ENCODE data around the gene RUFY4. TPM values are rescaled to one million over a fixed set of nuclear protein-coding genes. Genes with fewer than 3 reads are reported as not detected.
"Not testable (repeated sequence)": the region's sequence is repeated elsewhere in the genome, so short reads cannot be mapped to it uniquely, and the experiment has no call there.

The RUFY4 gene
- total RNA-seq, 2 experiments from 2014 or later = 1.2 to 1.8 TPM

DNA sequence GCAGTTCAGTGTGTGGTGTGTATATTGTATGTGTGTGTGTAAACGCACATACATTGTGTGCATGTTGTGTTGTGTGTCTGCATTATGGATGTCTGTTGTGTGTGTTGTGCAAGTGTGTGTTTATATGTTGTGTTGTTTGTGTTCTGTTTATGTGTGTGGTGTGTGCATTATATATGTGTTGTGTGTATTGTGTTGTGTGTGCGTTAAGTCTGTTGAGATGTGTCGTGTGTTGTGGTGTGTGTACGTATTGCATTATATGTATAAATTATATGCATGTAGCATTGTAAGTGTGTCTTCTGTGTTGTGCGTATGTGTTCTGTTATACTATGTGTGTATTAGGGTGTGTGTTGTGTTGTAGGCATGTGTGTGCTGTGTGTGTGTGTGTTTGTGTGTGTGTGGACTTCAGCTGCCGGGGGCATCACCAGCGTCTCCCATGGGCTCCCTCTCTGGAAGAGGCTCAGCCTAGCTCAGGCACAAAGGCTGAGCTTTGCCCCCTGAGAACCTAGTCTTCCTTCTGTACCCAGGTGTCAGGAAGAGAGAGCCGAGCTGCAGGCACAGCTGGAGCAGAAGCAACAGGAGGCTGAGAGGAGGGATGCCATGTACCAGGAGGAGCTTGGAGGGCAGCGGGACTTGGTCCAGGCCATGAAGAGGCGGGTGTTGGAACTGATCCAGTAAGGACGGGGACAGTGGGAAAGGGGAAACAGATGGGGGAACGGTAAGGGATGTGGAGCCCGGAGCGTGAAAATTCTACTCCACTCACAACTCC is 13.7 kb downstream of the RUFY4 start:
- Mint-ChIP-seq H3K27me3 (ENCODE audit: low read depth) (no peaks in the 10 kb centered on the region), H3K36me3 (ENCODE audit: low read depth) (peaks cover 2% of the 10 kb centered on the region), H3K9me3 (peaks cover 10% of the 10 kb centered on the region), H3K4me3 (no peak overlapping the region), H3K27ac (no peak overlapping the region), H3K4me1 (ENCODE audit: low read depth) (no peaks in the 10 kb centered on the region)
- no peak for DNase-seq
- intact Hi-C loops (cut with micrococcal nuclease) = no loop called here
- CTCF ChIA-PET = interaction anchor here (0.7 to 0.9 kb wide), 2 partner anchors 14 to 71 kb away, joined by 3 to 4 read pairs; partner anchors contain the start of gene RUFY4

DNA sequence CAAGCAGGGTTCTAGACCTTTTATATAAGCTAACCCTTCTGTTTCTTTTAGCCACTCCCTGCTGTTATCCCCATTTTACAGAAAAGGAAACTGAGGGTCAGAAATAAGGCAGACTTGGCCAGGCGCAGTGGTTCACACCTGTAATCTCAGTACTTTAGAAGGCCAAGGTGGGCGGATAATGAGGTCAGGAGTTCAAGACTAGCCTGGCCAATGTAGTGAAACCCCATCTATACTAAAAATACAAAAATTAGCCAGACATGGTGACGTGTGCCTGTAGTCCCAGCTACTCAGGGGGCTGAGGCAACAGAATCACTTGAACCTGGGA is 14.3 kb downstream of the RUFY4 start:
- CTCF ChIA-PET = interaction anchor here (0.9 kb wide), 1 partner anchor 15 kb away, joined by 4 read pairs; the partner anchor contains the start of gene RUFY4
- intact Hi-C loops (cut with micrococcal nuclease) = no loop called here

DNA sequence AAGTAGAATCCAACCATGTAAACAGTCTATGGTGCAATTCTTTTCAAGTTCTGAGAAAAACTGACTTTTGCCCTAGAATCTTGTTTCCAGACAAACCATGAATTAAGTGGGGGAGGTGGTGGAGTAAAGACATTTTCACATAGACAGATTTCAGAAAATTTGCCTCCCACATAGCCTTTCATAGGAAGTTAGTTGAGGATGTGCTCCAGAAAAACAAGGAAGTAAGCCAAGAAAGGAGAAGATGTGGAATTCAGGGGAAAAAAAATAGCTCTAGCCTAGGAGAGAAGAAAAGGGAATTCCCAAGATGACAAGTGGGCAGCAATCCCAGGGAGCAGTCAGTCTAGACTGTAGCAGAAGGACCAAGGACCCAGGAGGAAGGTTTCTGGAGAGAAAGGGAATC is 17.4 kb downstream of the RUFY4 start:
- Mint-ChIP-seq H3K4me1 (ENCODE audit: low read depth) (no peaks in the 10 kb centered on the region), H3K4me3 (no peak overlapping the region), H3K27me3 (ENCODE audit: low read depth) (no peaks in the 10 kb centered on the region), H3K27ac (no peak overlapping the region), H3K36me3 (ENCODE audit: low read depth) (peaks cover 2% of the 10 kb centered on the region), H3K9me3 (peaks cover 10% of the 10 kb centered on the region)
- no peak for DNase-seq
- CTCF ChIA-PET = no interaction called here
- intact Hi-C loops (cut with micrococcal nuclease) = no loop called here

More for the DNA sequence above, 14.3 kb downstream of the RUFY4 start:
- no peaks in the 10 kb centered on the region for H3K4me1 Mint-ChIP-seq (ENCODE audit: low read depth)
- H3K4me3 Mint-ChIP-seq = no peak overlapping the region
- H3K9me3 Mint-ChIP-seq = peaks cover 10% of the 10 kb centered on the region
- no peak for DNase-seq
- H3K36me3 Mint-ChIP-seq (ENCODE audit: low read depth) = peaks cover 2% of the 10 kb centered on the region
- no peak overlapping the region for H3K27ac Mint-ChIP-seq
- H3K27me3 Mint-ChIP-seq (ENCODE audit: low read depth) = no peaks in the 10 kb centered on the region

DNA sequence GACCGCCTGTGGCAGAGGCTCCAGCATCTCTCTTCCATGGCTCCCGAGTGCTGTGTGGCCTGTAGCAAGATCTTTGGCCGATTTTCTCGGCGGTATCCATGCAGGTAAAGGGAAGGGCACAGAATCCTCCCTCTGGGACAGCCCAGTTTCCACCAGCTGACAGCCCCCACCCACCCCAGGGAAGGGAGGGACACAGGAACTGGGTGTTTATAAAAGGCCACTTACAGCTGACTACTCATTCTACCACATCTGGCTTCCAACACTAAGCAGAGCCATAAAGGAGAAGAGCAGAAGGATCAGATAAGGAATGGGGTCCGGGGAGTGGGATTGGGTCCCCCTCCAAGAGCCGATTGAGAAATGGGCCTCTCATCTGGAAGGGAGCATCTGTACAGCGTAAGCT is 20.2 kb downstream of the RUFY4 start:
- no peak for DNase-seq
- no peak overlapping the region for H3K4me3 Mint-ChIP-seq
- peaks cover 2% of the 10 kb centered on the region for H3K36me3 Mint-ChIP-seq (ENCODE audit: low read depth)
- H3K4me1 Mint-ChIP-seq (ENCODE audit: low read depth) = no peaks in the 10 kb centered on the region
- peaks cover 10% of the 10 kb centered on the region for H3K9me3 Mint-ChIP-seq
- H3K27ac Mint-ChIP-seq = no peak overlapping the region
- CTCF ChIA-PET = no interaction called here
- no peaks in the 10 kb centered on the region for H3K27me3 Mint-ChIP-seq (ENCODE audit: low read depth)
- intact Hi-C loops (cut with micrococcal nuclease) = no loop called here

DNA sequence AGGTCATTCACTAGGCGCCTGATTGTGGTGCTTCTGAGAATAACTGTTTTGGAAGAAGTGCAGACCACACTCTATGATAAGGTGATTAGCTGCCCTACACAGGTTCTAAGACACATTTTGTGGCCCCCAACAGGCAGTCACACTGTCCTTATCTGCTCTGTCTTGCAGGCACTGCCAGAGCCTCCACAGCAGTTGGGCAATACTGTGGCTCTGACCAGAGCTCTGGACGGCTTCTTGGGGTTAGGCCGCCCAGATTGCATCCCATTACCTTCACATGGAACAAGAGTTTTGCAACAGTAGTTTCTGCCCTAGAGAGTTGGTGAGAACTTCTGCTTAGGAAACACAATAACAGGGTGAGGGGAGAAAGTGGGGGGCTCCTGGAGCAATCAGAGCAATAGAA is 22.7 kb downstream of the RUFY4 start:
- Mint-ChIP-seq H3K9me3 (no peaks in the 10 kb centered on the region), H3K36me3 (ENCODE audit: low read depth) (no peaks in the 10 kb centered on the region), H3K27ac (no peak overlapping the region), H3K4me3 (no peak overlapping the region), H3K27me3 (ENCODE audit: low read depth) (no peaks in the 10 kb centered on the region), H3K4me1 (ENCODE audit: low read depth) (no peaks in the 10 kb centered on the region)
- DNase-seq = no peak
- CTCF ChIA-PET = no interaction called here
- intact Hi-C loops (cut with micrococcal nuclease) = no loop called here

DNA sequence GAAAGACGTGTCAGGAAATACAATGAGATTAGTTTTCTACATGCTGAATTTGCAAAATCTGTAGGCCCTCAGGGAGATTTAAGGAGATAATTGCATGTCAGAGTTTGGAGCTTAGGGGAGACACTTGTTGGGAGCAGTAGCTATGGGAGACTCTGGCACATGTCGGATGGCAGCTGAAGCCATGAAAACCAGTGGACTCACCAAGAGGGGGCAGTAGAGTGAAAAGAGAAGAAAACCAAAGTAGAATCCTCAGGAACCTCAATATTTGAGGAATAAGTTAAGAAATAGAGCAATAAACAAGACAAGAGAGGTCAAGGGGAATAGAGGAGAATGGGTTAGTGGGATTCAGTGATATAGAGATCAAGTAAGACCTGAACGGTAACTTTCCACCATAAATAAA is 24.8 kb downstream of the RUFY4 start:
- intact Hi-C loops (cut with micrococcal nuclease) = no loop called here
- H3K4me3 Mint-ChIP-seq = no peak overlapping the region
- no peaks in the 10 kb centered on the region for H3K36me3 Mint-ChIP-seq (ENCODE audit: low read depth)
- H3K27ac Mint-ChIP-seq = no peak overlapping the region
- H3K4me1 Mint-ChIP-seq (ENCODE audit: low read depth) = no peaks in the 10 kb centered on the region
- no peak for DNase-seq
- CTCF ChIA-PET = no interaction called here
- H3K27me3 Mint-ChIP-seq (ENCODE audit: low read depth) = no peaks in the 10 kb centered on the region
- no peaks in the 10 kb centered on the region for H3K9me3 Mint-ChIP-seq

DNA sequence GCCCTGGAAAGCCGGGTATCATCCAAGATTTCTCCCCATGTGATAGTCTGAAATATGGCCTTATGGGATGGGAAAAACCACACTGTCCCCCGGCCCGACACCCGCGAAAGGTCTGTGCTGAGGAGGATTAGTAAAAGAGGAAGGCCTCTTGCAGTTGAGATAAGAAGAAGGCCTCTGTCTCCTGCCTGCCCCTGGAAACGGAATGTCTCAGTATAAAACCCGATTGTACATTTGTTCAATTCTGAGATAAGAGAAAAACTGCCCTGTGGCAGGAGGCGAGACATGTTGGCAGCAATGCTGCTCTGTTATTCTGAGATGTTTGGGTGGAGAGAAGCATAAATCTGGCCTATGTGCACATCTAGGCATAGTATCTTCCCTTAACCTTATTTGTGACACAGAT is 26.8 kb downstream of the RUFY4 start:
- intact Hi-C loops (cut with micrococcal nuclease) = no loop called here
- DNase-seq = no peak
- CTCF ChIA-PET = no interaction called here
- H3K9me3 Mint-ChIP-seq = no peaks in the 10 kb centered on the region
- H3K27me3 Mint-ChIP-seq (ENCODE audit: low read depth) = no peaks in the 10 kb centered on the region
- no peak overlapping the region for H3K4me3 Mint-ChIP-seq
- H3K4me1 Mint-ChIP-seq (ENCODE audit: low read depth) = no peaks in the 10 kb centered on the region
- H3K36me3 Mint-ChIP-seq (ENCODE audit: low read depth) = no peaks in the 10 kb centered on the region
- H3K27ac Mint-ChIP-seq = no peak overlapping the region

DNA sequence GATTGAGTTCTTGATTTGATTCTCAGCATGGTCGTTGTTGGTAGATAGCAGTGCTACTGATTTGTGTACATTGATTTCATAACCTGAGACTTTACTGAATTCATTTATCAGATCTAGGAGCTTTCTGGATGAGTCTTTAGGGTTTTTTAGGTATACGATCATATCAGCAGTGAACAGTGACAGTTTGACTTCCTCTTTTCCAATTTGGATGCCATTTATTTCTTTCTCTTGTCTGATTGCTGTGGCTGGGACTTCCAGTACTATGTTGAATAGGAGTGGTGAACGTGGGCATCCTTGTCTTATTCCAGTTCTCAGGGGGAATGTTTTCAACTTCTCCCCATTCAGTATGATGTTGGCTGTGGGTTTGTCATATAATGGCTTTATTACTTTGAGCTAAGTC is 28.9 kb downstream of the RUFY4 start:
- no peak overlapping the region for H3K27ac Mint-ChIP-seq
- no peaks in the 10 kb centered on the region for H3K4me1 Mint-ChIP-seq (ENCODE audit: low read depth)
- H3K27me3 Mint-ChIP-seq (ENCODE audit: low read depth) = no peaks in the 10 kb centered on the region
- H3K9me3 Mint-ChIP-seq = no peaks in the 10 kb centered on the region
- no peak for DNase-seq
- H3K4me3 Mint-ChIP-seq = no peak overlapping the region
- H3K36me3 Mint-ChIP-seq (ENCODE audit: low read depth) = no peaks in the 10 kb centered on the region
- CTCF ChIA-PET = no interaction called here
- intact Hi-C loops (cut with micrococcal nuclease) = no loop called here

DNA sequence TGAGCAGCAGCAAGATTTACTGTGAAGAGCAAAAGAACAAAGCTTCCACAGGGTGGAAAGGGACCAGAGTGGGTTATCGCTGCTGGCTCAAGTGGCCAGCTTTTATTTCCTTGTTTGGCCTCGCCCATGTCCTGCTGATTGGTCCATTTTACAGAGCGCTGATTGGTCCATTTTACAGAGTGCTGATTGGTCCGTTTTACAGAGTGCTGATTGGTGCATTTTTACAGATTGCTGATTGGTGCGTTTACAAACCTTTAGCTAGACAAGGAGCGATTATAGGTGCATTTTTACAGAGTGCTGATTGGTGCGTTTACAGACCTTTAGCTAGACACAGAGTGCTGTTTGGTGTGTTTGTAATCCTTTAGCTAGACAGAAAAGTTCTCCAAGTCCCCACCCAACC is 39.8 kb downstream of the RUFY4 start:
- Mint-ChIP-seq H3K9me3 (peaks cover 11% of the 10 kb centered on the region), H3K27me3 (ENCODE audit: low read depth) (peaks cover 11% of the 10 kb centered on the region)
- H3K36me3 Mint-ChIP-seq (ENCODE audit: low read depth); DNase-seq; H3K4me3 Mint-ChIP-seq; CTCF ChIA-PET; H3K4me1 Mint-ChIP-seq (ENCODE audit: low read depth); H3K27ac Mint-ChIP-seq; intact Hi-C loops (cut with micrococcal nuclease): not testable (repeated sequence)

DNA sequence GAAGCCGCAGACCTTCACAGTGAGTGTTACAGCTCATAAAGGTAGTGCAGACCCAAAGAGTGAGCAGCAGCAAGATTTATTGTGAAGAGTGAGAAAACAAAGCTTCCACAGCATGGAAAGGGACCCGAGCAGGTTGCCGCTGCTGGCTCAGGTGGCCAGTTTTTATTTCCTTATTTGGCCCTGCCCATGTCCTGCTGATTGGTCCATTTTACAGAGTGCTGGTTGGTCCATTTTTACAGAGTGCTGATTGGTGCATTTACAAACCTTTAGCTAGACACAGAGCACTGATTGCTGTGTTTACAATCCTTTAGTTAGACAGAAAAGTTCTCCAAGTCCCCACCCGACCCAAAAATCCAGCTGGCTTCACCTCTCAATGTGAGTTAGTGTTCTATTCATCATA is 52.7 kb downstream of the RUFY4 start:
- H3K27me3 Mint-ChIP-seq (ENCODE audit: low read depth); intact Hi-C loops (cut with micrococcal nuclease); H3K4me1 Mint-ChIP-seq (ENCODE audit: low read depth); H3K4me3 Mint-ChIP-seq; DNase-seq; H3K27ac Mint-ChIP-seq; H3K36me3 Mint-ChIP-seq (ENCODE audit: low read depth): not testable (repeated sequence)
- H3K9me3 Mint-ChIP-seq = peaks cover 21% of the 10 kb centered on the region
- CTCF ChIA-PET = interaction anchor here (0.7 kb wide), 1 partner anchor 259 kb away, joined by 3 read pairs; no protein-coding TSS in a partner anchor

DNA sequence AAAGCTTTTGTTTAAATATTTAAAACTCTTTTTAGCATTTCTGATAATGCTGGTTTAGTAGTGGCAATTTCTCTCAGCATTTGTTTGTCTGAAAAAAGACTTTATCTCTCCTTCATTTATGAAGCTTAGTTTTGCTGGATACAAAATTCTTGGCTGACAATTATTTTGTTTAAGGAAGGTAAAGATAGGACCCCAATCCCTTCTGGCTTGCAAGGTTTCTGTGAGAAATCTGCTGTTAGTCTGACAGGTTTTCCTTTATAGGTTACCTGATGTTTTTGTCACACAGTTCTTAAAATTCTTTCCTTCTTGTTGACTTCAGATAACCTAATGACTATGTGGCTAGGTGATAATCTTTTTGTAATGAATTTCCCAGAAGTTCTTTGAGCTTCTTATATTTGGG is 53.2 kb downstream of the RUFY4 start:
- intact Hi-C loops (cut with micrococcal nuclease); H3K27ac Mint-ChIP-seq; H3K36me3 Mint-ChIP-seq (ENCODE audit: low read depth); H3K4me1 Mint-ChIP-seq (ENCODE audit: low read depth); H3K27me3 Mint-ChIP-seq (ENCODE audit: low read depth); H3K4me3 Mint-ChIP-seq; DNase-seq: not testable (repeated sequence)
- CTCF ChIA-PET = interaction anchor here (0.7 kb wide), 1 partner anchor 259 kb away, joined by 3 read pairs; no protein-coding TSS in a partner anchor
- H3K9me3 Mint-ChIP-seq = peaks cover 19% of the 10 kb centered on the region

DNA sequence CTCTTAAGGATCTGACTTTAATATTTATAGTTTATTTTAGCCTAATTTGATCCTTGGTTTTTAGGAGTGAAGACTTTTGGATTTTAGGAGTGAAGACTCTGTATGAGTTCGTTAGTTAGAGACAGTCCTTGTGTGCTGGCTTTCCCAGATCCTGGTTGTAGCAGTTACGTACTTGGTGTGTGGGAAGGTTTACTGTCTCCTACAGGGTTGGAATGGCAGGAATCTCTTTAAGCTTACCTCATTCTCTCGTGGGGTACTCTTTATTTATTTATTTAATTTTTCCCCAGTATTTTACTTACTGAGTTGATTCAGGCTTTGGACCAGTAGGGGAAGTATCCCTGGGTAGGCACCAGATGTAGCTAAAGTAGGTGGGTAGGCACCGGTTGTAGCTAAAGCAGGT is 54.9 kb downstream of the RUFY4 start:
- H3K9me3 Mint-ChIP-seq = peaks cover 13% of the 10 kb centered on the region
- H3K4me1 Mint-ChIP-seq (ENCODE audit: low read depth) = peaks cover 8% of the 10 kb centered on the region
- DNase-seq = no peak
- no peaks in the 10 kb centered on the region for H3K36me3 Mint-ChIP-seq (ENCODE audit: low read depth)
- peaks cover 4% of the 10 kb centered on the region for H3K27me3 Mint-ChIP-seq (ENCODE audit: low read depth)
- CTCF ChIA-PET = no interaction called here
- H3K4me3 Mint-ChIP-seq = no peak overlapping the region
- intact Hi-C loops (cut with micrococcal nuclease) = no loop called here
- no peak overlapping the region for H3K27ac Mint-ChIP-seq

DNA sequence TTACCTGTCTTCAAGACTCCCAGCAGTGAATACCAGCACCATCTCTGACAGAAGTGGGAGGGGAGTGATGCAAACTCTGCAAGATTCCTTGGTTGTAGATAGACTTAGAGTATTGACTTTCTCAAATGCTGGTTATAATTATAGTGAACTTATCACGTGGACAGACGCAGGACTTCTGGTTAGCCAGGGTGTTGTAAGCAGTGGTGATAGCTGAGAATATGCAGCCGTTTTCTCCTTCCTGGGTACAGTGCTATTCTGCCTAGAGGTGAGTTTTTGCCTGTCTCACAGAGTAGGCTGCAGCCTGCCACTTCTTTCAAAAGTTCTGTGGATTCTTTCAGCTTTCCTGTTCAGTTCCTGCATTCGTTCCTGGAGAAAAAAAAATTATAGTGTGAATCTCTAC is 56.0 kb downstream of the RUFY4 start:
- peaks cover 6% of the 10 kb centered on the region for H3K27me3 Mint-ChIP-seq (ENCODE audit: low read depth)
- H3K36me3 Mint-ChIP-seq (ENCODE audit: low read depth) = no peaks in the 10 kb centered on the region
- no peak for DNase-seq
- H3K27ac Mint-ChIP-seq = no peak overlapping the region
- H3K9me3 Mint-ChIP-seq = peaks cover 12% of the 10 kb centered on the region
- no peak overlapping the region for H3K4me3 Mint-ChIP-seq
- intact Hi-C loops (cut with micrococcal nuclease) = no loop called here
- peaks cover 8% of the 10 kb centered on the region for H3K4me1 Mint-ChIP-seq (ENCODE audit: low read depth)
- CTCF ChIA-PET = no interaction called here
